OCI-LY1 (cell line): ENCODE data around the gene GJB3.

Source experiments
- EZH2 ChIP-seq: fragments of 200-600 bp; sonication (generic), shearing (Covaris generic); IDR thresholded peaks from 2 replicates; pipeline ENCODE4 v1.8.0; 2017; ENCODE audit warnings: borderline replicate concordance, mixed run types, mild to moderate bottlenecking, antibody characterized with exemption, low read length, moderate library complexity, mixed read lengths
- TF ChIP-seq, protein P1 (sequence below): fragments of 200-600 bp; sonication (generic), shearing (Covaris generic); IDR thresholded peaks from 2 replicates; pipeline ENCODE4 v1.5.1; 2017; ENCODE audit warnings: mild to moderate bottlenecking, antibody characterized with exemption, low read length, moderate library complexity, mixed read lengths

DNA sequence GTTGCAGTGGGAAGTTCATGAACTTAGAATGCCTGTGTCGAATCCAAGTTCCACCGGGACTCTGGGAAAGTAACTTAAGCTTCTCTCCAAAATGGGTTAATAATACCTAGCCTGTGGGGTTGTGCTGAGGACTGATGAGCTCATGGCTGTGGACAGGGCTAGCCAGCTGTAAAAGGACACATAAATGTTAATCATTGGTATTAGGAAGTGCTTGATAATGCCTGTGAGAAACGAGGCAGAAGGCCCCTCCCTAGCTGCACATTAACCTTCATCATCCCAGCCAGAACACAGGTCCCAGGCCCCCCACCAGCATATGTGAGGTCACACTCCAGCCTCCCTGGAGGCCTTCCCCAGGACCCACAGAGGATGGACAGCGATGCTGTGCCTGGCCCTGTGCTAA, 22.3 kb upstream of the GJB3 start:
- TF ChIP-seq, protein P1, sequence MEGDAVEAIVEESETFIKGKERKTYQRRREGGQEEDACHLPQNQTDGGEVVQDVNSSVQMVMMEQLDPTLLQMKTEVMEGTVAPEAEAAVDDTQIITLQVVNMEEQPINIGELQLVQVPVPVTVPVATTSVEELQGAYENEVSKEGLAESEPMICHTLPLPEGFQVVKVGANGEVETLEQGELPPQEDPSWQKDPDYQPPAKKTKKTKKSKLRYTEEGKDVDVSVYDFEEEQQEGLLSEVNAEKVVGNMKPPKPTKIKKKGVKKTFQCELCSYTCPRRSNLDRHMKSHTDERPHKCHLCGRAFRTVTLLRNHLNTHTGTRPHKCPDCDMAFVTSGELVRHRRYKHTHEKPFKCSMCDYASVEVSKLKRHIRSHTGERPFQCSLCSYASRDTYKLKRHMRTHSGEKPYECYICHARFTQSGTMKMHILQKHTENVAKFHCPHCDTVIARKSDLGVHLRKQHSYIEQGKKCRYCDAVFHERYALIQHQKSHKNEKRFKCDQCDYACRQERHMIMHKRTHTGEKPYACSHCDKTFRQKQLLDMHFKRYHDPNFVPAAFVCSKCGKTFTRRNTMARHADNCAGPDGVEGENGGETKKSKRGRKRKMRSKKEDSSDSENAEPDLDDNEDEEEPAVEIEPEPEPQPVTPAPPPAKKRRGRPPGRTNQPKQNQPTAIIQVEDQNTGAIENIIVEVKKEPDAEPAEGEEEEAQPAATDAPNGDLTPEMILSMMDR, result no peak
- TF ChIP-seq EZH2, result no peak
